ENCODE data around the gene PKNOX2. TPM values are rescaled to one million over a fixed set of nuclear protein-coding genes. Genes with fewer than 3 reads are reported as not detected.

Gene PKNOX2
- total RNA-seq, 1 donor from 2014 or later, result 12.1 TPM

GRCh38 chr11:125393331-125393730 is 228.8 kb downstream of the PKNOX2 start:
- peaks cover 3 to 8% of the 10 kb centered on the region in 2 donors for H3K4me1 ChIP-seq
- no peak for TF ChIP-seq CTCF (IDR thresholded peaks at IDR 0.05)
- no peak for DNase-seq (ENCODE audit: low spot score in 2 of 2)
- H3K27ac ChIP-seq, result no peak overlapping the region
- H3K36me3 ChIP-seq, result peaks cover 4 to 5% of the 10 kb centered on the region in 2 donors
- intact Hi-C loops (cut with DNase I), result no loop called here
- no peak overlapping the region for H3K4me3 ChIP-seq
- H3K27me3 ChIP-seq, result no peaks in the 10 kb centered on the region
- H3K9me3 ChIP-seq, result no peaks in the 10 kb centered on the region

- TF ChIP-seq CTCF (IDR thresholded peaks at IDR 0.05), result no peak
- Histone ChIP-seq H3K4me1 (peaks cover 3 to 8% of the 10 kb centered on the region in 2 donors), H3K4me3 (no peak overlapping the region), H3K27me3 (no peaks in the 10 kb centered on the region), H3K36me3 (peaks cover 4 to 13% of the 10 kb centered on the region in 2 donors), H3K27ac (no peak overlapping the region), H3K9me3 (no peaks in the 10 kb centered on the region)
- DNase-seq (ENCODE audit: low spot score in 2 of 2), result no peak
- intact Hi-C loops (cut with DNase I), result no loop called here
Measured at GRCh38 chr11:125394296-125394695, 229.7 kb downstream of the PKNOX2 start.

- no peak overlapping the region for H3K27ac ChIP-seq
- intact Hi-C loops (cut with DNase I), result no loop called here
- TF ChIP-seq CTCF (IDR thresholded peaks at IDR 0.05), result no peak
- peaks cover 4 to 13% of the 10 kb centered on the region in 2 donors for H3K36me3 ChIP-seq
- no peak overlapping the region for H3K4me3 ChIP-seq
- DNase-seq (ENCODE audit: low spot score in 2 of 2), result no peak
- H3K4me1 ChIP-seq, result peaks cover 0 to 3% of the 10 kb centered on the region in 2 donors
- H3K9me3 ChIP-seq, result no peaks in the 10 kb centered on the region
- H3K27me3 ChIP-seq, result no peaks in the 10 kb centered on the region
Measured at GRCh38 chr11:125397421-125397820, 232.9 kb downstream of the PKNOX2 start.

GRCh38 chr11:125398475-125398874 is 233.9 kb downstream of the PKNOX2 start:
- TF ChIP-seq CTCF (IDR thresholded peaks at IDR 0.05), result no peak
- no peak overlapping the region for H3K4me3 ChIP-seq
- no peaks in the 10 kb centered on the region for H3K27me3 ChIP-seq
- peaks cover 4 to 13% of the 10 kb centered on the region in 2 donors for H3K36me3 ChIP-seq
- H3K9me3 ChIP-seq, result no peaks in the 10 kb centered on the region
- peaks cover 0 to 3% of the 10 kb centered on the region in 2 donors for H3K4me1 ChIP-seq
- no peak overlapping the region for H3K27ac ChIP-seq
- no peak for DNase-seq (ENCODE audit: low spot score in 2 of 2)
- intact Hi-C loops (cut with DNase I), result no loop called here

- Histone ChIP-seq H3K27me3 (no peaks in the 10 kb centered on the region), H3K4me3 (no peak overlapping the region), H3K9me3 (no peaks in the 10 kb centered on the region), H3K4me1 (peaks cover 0 to 3% of the 10 kb centered on the region in 2 donors), H3K36me3 (peaks cover 4 to 13% of the 10 kb centered on the region in 2 donors), H3K27ac (no peak overlapping the region)
- TF ChIP-seq CTCF (IDR thresholded peaks at IDR 0.05), result no peak
- intact Hi-C loops (cut with DNase I), result no loop called here
- no peak for DNase-seq (ENCODE audit: low spot score in 2 of 2)
Measured at GRCh38 chr11:125398994-125399640, 234.6 kb downstream of the PKNOX2 start.

Data from ascending aorta (tissue), 2 donors.